GM23248 (cell line): ENCODE results near the gene METTL27. TPM values are rescaled to one million over a fixed set of nuclear protein-coding genes. Genes with fewer than 3 reads are reported as not detected.
A peak's percentile ranks its signal among the peaks of the same experiment; 100 is the strongest.
"Not testable (repeated sequence)": the region's sequence is repeated elsewhere in the genome, so short reads cannot be mapped to it uniquely, and the experiment has no call there.

Experiments
- DNase-seq: peaks from one replicate; pipeline ENCODE4 v3.0.0-alpha.2; 2015
- H2AFZ ChIP-seq: fragments of 200-600 bp; sonication (generic); 2 replicates; pipeline ENCODE4 v1.6.1; 2016; ENCODE audit warnings: antibody characterized with exemption
- H3F3A ChIP-seq: fragments of 200-600 bp; sonication (generic); 2 replicates; pipeline ENCODE4 v1.6.1; 2016; ENCODE audit warnings: mild to moderate bottlenecking, antibody characterized with exemption, mixed run types; ENCODE audit not compliant: insufficient read depth
- H3K27ac ChIP-seq: fragments of 200-600 bp; sonication (generic); 2 replicates; pipeline ENCODE4 v1.5.1; 2016; ENCODE audit warnings: mild to moderate bottlenecking
- H3K27me3 ChIP-seq: fragments of 200-600 bp; sonication (generic); replicated peaks from 2 replicates; pipeline ENCODE4 v1.6.1; 2016; ENCODE audit warnings: mild to moderate bottlenecking; ENCODE audit not compliant: insufficient read depth
- H3K36me3 ChIP-seq: fragments of 200-600 bp; sonication (generic); 2 replicates; pipeline ENCODE4 v1.6.1; 2016; ENCODE audit warnings: low read depth, mild to moderate bottlenecking
- H3K4me1 ChIP-seq: fragments of 200-600 bp; sonication (generic); 2 replicates; pipeline ENCODE4 v1.6.1; 2016; ENCODE audit warnings: mild to moderate bottlenecking; ENCODE audit not compliant: insufficient read depth
- H3K4me2 ChIP-seq: fragments of 200-600 bp; sonication (generic); one replicate; pipeline ENCODE4 v1.6.1; 2016; ENCODE audit warnings: mild to moderate bottlenecking; ENCODE audit not compliant: unreplicated experiment
- H3K4me3 ChIP-seq: fragments of 200-600 bp; sonication (generic); 2 replicates; pipeline ENCODE4 v1.5.1; 2016; ENCODE audit warnings: mild to moderate bottlenecking
- H3K79me2 ChIP-seq: fragments of 200-600 bp; sonication (generic); 2 replicates; pipeline ENCODE4 v1.6.1; 2016; ENCODE audit warnings: mild to moderate bottlenecking; ENCODE audit not compliant: insufficient read depth
- H3K9ac ChIP-seq: fragments of 200-600 bp; sonication (generic); 2 replicates; pipeline ENCODE4 v1.6.1; 2016; ENCODE audit warnings: mild to moderate bottlenecking
- H3K9me2 ChIP-seq: fragments of 200-600 bp; sonication (generic); 2 replicates; pipeline ENCODE4 v1.6.1; 2016; ENCODE audit warnings: mixed run types, mild to moderate bottlenecking, moderate library complexity; ENCODE audit not compliant: insufficient read depth
- H3K9me3 ChIP-seq: fragments of 200-600 bp; sonication (generic); one replicate; pipeline ENCODE4 v1.6.1; 2017; ENCODE audit warnings: low read depth
- H4K20me1 ChIP-seq: fragments of 200-600 bp; sonication (generic); 2 replicates; pipeline ENCODE4 v1.6.0; 2016; ENCODE audit not compliant: insufficient read depth
- EZH2 ChIP-seq: fragments of 200-600 bp; sonication (generic); IDR thresholded peaks from 2 replicates; pipeline ENCODE4 v1.6.1; 2018; ENCODE audit warnings: antibody characterized with exemption, mild to moderate bottlenecking; ENCODE audit not compliant: insufficient read depth, poor library complexity, severe bottlenecking
- EZH2phosphoT487 ChIP-seq: fragments of 200-600 bp; sonication (generic); IDR thresholded peaks from 2 replicates; pipeline ENCODE4 v1.6.1; 2018; ENCODE audit warnings: antibody characterized with exemption, moderate library complexity, mild to moderate bottlenecking, low read depth; ENCODE audit not compliant: insufficient read depth
- WGBS, 2 experiments: methylation state at CpG; one replicate each; pipeline ENCODE4 v1.1.6; 2015 to 2017; ENCODE audit warnings: low lambda C conversion rate in 2 of 2, low coverage in 1 of 2; ENCODE audit errors: missing lambda C conversion rate in 2 of 2; 5-methylcytosine and 5-hydroxymethylcytosine counted together
- in situ Hi-C: fragments of 300-500 bp; cut with MboI; formaldehyde crosslinking; loops from 2 replicates; pipeline ENCODE4 v1.15.0; 2020
- polyA plus RNA-seq: library from polyadenylated mRNA; unstranded; fragments of >200 nt; fragmentation: Nextera tagmentation; extraction: Ambion mirVana; gene quantifications from 2 replicates; pipeline ENCODE4 v1.2.1, GENCODE V29; 2016
- total RNA-seq: library from RNA; depleted of rRNA; stranded (reverse); fragments of >200 nt; shearing (Covaris generic); gene quantifications from 2 replicates; pipeline ENCODE4 v1.2.3, GENCODE V29; 2014

The METTL27 gene
- total and polyA plus RNA-seq, 2 experiments from 2014 or later, result 5.3 to 6.5 TPM

DNA sequence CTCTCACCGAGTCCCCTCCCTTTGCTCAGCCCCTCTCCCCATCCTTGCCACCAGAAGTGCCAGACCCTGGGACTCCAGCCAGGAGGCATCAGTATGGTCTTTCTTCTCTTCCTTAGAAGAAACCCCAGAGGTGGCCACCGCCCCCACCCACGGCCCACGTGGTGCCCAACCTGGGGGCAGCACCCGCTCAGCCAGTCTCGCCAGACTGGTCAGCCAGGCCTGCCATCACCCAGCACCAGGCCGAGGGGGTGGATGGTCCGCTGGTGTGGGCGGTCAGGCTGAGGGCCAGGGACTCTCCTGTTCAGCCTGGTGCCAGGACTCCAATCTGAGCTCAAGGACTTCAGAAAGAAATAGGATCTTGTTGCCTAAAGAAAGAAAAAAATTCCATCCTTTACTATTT lies 17.3 kb downstream of the METTL27 start:
- no peak for DNase-seq
- TF ChIP-seq EZH2 (no peak), EZH2phosphoT487 (no peak)
- no peak overlapping the region for H3K4me2 ChIP-seq
- 90 to 92% methylated on average over 9 of the region's 9 CpGs for WGBS, 2 experiments
- H3K27ac ChIP-seq, result no peak overlapping the region
- in situ Hi-C loops, result no loop called here
- H3F3A ChIP-seq, result 0 out of 2 replicates have a peak, but pooled peaks cover 8% of the 10 kb centered on the region
- no peak overlapping the region for H2AFZ ChIP-seq
- H3K4me1 ChIP-seq, result peaks cover 10% of the 10 kb centered on the region
- H3K27me3 ChIP-seq, result no peaks in the 10 kb centered on the region
- no peak overlapping the region for H3K9ac ChIP-seq
- H3K9me3 ChIP-seq, result no peaks in the 10 kb centered on the region
- no peak overlapping the region for H3K4me3 ChIP-seq
- no peaks in the 10 kb centered on the region for H3K79me2 ChIP-seq
- H3K36me3 ChIP-seq, result no peaks in the 10 kb centered on the region
- no peaks in the 10 kb centered on the region for H4K20me1 ChIP-seq
- H3K9me2 ChIP-seq, result no peaks in the 10 kb centered on the region

DNA sequence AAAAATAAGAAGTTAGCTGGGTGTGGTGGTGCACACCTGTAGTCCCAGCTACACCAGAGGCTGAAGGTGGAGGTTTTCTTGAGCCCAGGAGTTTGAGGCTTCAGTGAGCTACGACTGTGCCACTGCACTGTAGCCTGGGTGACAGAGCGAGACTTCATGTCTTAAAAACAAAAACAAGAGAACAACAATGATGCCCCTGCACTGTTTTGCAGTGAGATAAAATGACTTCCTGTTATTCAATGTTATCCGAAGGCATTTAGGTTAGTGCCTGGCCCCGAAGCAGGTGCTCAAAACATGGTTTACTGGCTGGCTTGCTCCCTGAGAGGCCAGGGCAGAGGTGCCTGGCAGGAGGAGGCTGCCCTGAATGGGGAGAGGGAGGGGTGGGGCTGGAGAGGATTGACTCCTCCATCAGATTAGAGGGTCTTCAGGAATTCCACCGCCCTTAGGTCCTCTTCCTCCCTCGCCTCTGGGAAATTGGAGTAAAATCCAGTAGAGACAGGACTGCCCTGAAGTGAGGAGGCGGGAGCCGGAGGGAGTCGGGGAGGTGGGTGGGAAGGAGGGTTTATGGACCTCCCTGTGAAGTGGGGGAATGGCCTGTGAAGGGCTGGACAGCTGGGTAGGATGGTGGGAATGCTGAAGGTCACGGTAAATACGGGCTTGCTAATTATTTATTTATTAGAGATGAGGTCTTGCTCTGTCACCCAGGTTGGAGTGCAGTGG lies 18.3 kb downstream of the METTL27 start:
- 96 to 100% methylated on average over 8 to 11 of the region's 11 CpGs for WGBS, 2 experiments
- Histone ChIP-seq H2AFZ (no peak overlapping the region), H3K27ac (no peak overlapping the region), H3K4me3 (no peak overlapping the region), H3K79me2 (no peaks in the 10 kb centered on the region), H3K27me3 (no peaks in the 10 kb centered on the region), H3K9me3 (no peaks in the 10 kb centered on the region), H4K20me1 (no peaks in the 10 kb centered on the region), H3K36me3 (no peaks in the 10 kb centered on the region), H3K9me2 (no peaks in the 10 kb centered on the region), H3K4me1 (peaks cover 10% of the 10 kb centered on the region), H3K9ac (no peak overlapping the region), H3K4me2 (no peak overlapping the region), H3F3A (0 out of 2 replicates have a peak, but pooled peaks cover 8% of the 10 kb centered on the region)
- TF ChIP-seq EZH2phosphoT487 (no peak), EZH2 (no peak)
- in situ Hi-C loops, result no loop called here
- DNase-seq, result no peak

DNA sequence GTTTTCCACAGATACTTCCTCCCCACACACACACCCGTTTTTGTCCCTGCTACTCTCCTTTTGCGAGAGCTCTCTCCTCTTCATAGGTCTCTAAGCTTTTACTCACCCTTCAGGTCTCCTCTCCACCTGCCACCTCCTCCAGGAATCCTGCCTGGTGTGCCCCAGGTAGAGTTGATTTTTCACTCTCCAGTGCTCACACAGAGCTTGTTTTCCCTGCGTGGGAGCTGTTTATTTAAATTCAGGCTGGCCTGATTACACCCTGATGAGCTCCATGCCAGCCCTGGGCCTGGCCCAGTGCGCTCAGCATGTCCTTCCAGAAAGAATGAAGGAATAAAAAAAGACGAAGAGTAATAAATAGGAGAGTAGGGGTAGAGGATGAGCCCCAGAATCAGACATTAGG lies 19.1 kb downstream of the METTL27 start:
- Histone ChIP-seq H3K27me3 (no peaks in the 10 kb centered on the region), H3K79me2 (no peaks in the 10 kb centered on the region), H3K4me3 (peak overlapping the region; percentile 20; the same call in 1 of the 2 replicates), H3K9me3 (no peaks in the 10 kb centered on the region), H4K20me1 (no peaks in the 10 kb centered on the region), H3K4me1 (peaks cover 10% of the 10 kb centered on the region), H3F3A (0 out of 2 replicates have a peak, but pooled peaks cover 8% of the 10 kb centered on the region), H3K27ac (peak overlapping the region; percentile 77), H3K9ac (peak overlapping the region; percentile 68), H2AFZ (peak overlapping the region; percentile 37), H3K36me3 (no peaks in the 10 kb centered on the region), H3K9me2 (no peaks in the 10 kb centered on the region), H3K4me2 (peak overlapping the region; percentile 56)
- WGBS, 2 experiments, result 82 to 83% methylated on average over 5 of the region's 5 CpGs
- in situ Hi-C loops, result no loop called here
- no peak for DNase-seq
- TF ChIP-seq EZH2phosphoT487 (no peak), EZH2 (no peak)

DNA sequence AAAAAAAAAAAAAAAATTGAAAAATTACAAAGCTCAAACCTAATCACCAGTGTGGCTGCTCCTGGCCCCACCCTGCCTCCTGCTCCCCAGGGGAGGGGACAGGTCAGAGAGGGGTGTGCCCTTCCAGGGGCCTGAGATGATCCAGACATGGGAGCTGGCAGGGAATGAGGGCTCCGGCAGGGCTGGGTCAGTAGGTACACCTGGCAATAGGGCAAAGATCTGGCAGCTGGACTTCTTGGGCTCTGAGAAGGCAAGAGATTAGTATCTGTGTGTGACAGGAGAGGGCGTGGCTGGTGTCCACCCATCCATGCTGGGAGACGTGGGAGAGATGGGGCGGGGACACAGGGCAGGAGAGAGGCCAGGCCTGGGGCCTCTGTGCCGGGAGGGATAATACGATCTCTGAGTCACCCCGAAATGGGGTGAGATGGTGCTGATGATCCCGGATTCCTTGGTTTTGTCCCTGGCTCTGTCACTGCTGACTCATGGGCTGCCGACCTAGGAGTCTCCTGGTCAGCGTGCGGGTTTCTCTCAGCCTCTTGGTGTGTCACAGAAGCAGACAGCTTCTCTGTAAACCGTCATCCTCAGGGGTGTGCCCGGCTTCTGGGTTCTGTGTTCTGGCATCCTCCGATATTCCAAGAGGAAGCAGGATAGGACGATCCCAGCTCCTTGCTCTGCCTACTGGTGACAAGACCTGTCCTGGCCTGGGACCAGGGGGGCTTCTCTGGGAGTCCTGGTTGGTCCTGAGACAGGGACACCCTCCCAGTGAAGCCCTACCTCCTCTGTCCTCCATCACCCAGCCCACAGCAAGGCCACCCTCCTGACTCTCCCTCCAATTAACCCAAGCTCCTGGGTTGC lies 19.8 kb downstream of the METTL27 start:
- Histone ChIP-seq H3K27ac (peak overlapping the region; percentile 77), H2AFZ (peak overlapping the region; percentile 59), H3K9me3 (no peaks in the 10 kb centered on the region), H3K4me1 (peaks cover 10% of the 10 kb centered on the region), H3K27me3 (no peaks in the 10 kb centered on the region), H3K9me2 (no peaks in the 10 kb centered on the region), H3K79me2 (no peaks in the 10 kb centered on the region), H3K4me3 (peak overlapping the region; percentile 20; the same call in 1 of the 2 replicates), H3K9ac (peak overlapping the region; percentile 68), H4K20me1 (no peaks in the 10 kb centered on the region), H3F3A (0 out of 2 replicates have a peak, but pooled peaks cover 8% of the 10 kb centered on the region), H3K36me3 (no peaks in the 10 kb centered on the region), H3K4me2 (peak overlapping the region; percentile 56)
- TF ChIP-seq EZH2phosphoT487 (no peak), EZH2 (no peak)
- in situ Hi-C loops, result no loop called here
- peak; percentile 100 for DNase-seq
- 1 to 3% methylated on average over 15 of the region's 15 CpGs for WGBS, 2 experiments

DNA sequence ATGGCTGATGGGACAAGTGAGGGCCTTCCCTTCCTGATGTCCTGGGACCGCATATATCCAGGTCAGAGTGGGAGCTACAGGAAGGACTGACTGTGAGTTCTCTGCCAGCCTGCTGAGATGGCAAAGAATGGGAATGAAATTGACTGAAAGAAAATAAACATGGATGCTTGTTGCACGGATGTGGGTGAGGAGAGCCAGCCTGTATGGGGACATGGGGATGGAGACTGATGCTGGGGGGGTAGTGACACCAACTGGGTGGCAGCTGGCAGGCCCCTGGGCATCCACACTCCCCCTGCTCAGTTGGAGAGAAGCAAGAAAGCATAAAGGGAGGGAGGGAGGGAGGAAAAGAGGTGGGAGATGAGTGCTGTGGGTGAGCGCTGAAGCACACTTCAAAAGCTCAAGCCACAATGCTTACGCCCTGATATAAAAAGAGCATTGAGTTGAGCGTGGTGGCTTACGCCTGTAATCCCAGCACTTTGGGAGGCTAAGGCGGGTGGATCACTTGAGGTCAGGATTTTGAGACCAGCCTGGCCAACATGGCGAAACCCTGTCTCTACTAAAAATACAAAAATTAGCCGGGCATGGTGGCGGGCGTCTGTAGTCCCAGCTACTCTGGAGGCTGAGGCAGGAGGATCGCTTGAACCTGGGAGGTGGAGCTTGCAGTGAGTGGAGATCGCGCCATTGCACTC lies 20.6 kb downstream of the METTL27 start:
- peak overlapping the region; percentile 76 for H3K27ac ChIP-seq
- H3K27me3 ChIP-seq, H3K4me3 ChIP-seq, H3F3A ChIP-seq, H2AFZ ChIP-seq, H4K20me1 ChIP-seq, H3K9me2 ChIP-seq, in situ Hi-C loops, DNase-seq, H3K36me3 ChIP-seq, H3K79me2 ChIP-seq, H3K9me3 ChIP-seq: not testable (repeated sequence)
- H3K4me2 ChIP-seq, result peak overlapping the region; percentile 30
- peak overlapping the region; percentile 64 for H3K9ac ChIP-seq
- peaks cover 10% of the 10 kb centered on the region for H3K4me1 ChIP-seq
- 94 to 97% methylated on average over 12 to 14 of the region's 14 CpGs for WGBS, 2 experiments
